H9 (cell line): ENCODE data around the gene INTS12. TPM values are rescaled to one million over a fixed set of nuclear protein-coding genes. Genes with fewer than 3 reads are reported as not detected.

Source experiments
- DNase-seq: peaks from one replicate; pipeline ENCODE4 v3.0.0-alpha.2; 2017
- H2AFZ ChIP-seq: one replicate; pipeline ENCODE4 v1.6.1; 2013; ENCODE audit warnings: mild to moderate bottlenecking, low read length, control low read depth, moderate library complexity
- H2AK5ac ChIP-seq: 2 replicates; pipeline ENCODE4 v1.6.1; 2013; ENCODE audit warnings: low read length, control low read depth, mixed read lengths; ENCODE audit not compliant: insufficient read length
- H2BK120ac ChIP-seq: one replicate; pipeline ENCODE4 v1.6.1; 2013; ENCODE audit warnings: low read depth, mild to moderate bottlenecking, low read length, control low read depth, inconsistent platforms; ENCODE audit not compliant: poor library complexity, severe bottlenecking
- H2BK12ac ChIP-seq: 2 replicates; pipeline ENCODE4 v1.6.1; 2013; ENCODE audit warnings: low read length, control low read depth, mixed read lengths, low read depth; ENCODE audit not compliant: insufficient read length
- H2BK15ac ChIP-seq: 2 replicates; pipeline ENCODE4 v1.6.1; 2013; ENCODE audit warnings: low read depth, low read length, control low read depth
- H2BK20ac ChIP-seq: one replicate; pipeline ENCODE4 v1.6.1; 2013; ENCODE audit warnings: low read depth, mild to moderate bottlenecking, low read length, control low read depth, inconsistent platforms; ENCODE audit not compliant: poor library complexity, severe bottlenecking
- H2BK5ac ChIP-seq: 2 replicates; pipeline ENCODE4 v1.6.1; 2013; ENCODE audit warnings: low read length, control low read depth, mixed read lengths; ENCODE audit not compliant: insufficient read length
- H3K14ac ChIP-seq: 2 replicates; pipeline ENCODE4 v1.6.1; 2013; ENCODE audit warnings: low read length, control low read depth; ENCODE audit not compliant: insufficient read depth
- H3K18ac ChIP-seq: 2 replicates; pipeline ENCODE4 v1.6.1; 2013; ENCODE audit warnings: low read depth, mild to moderate bottlenecking, mixed read lengths, low read length, control low read depth; ENCODE audit not compliant: insufficient read length
- H3K23ac ChIP-seq: 2 replicates; pipeline ENCODE4 v1.6.1; 2013; ENCODE audit warnings: low read length, control low read depth, mixed read lengths, low read depth; ENCODE audit not compliant: insufficient read length
- H3K23me2 ChIP-seq: 2 replicates; pipeline ENCODE4 v1.6.1; 2013; ENCODE audit warnings: low read depth, mild to moderate bottlenecking, mixed read lengths, low read length, control low read depth; ENCODE audit not compliant: insufficient read length, poor library complexity, severe bottlenecking
- H3K27ac ChIP-seq: 2 replicates; pipeline ENCODE4 v1.5.1; 2013; ENCODE audit warnings: low read length, control low read depth, mixed read lengths, low read depth; ENCODE audit not compliant: insufficient read length
- H3K27me3 ChIP-seq: 2 replicates; pipeline ENCODE4 v1.6.1; 2013; ENCODE audit warnings: low read length, control low read depth, inconsistent platforms; ENCODE audit not compliant: insufficient read depth
- H3K4ac ChIP-seq: 2 replicates; pipeline ENCODE4 v1.6.1; 2013; ENCODE audit warnings: low read depth, mild to moderate bottlenecking, control low read depth, inconsistent platforms, low read length, moderate library complexity
- H3K4me1 ChIP-seq: 2 replicates; pipeline ENCODE4 v1.6.1; 2013; ENCODE audit warnings: low read length, control low read depth, inconsistent platforms; ENCODE audit not compliant: insufficient read depth
- H3K4me2 ChIP-seq: 2 replicates; pipeline ENCODE4 v1.6.1; 2013; ENCODE audit warnings: low read length, control low read depth, mixed read lengths; ENCODE audit not compliant: insufficient read length, insufficient read depth
- H3K56ac ChIP-seq: 2 replicates; pipeline ENCODE4 v1.6.1; 2013; ENCODE audit warnings: low read depth, mild to moderate bottlenecking, mixed read lengths, low read length, control low read depth; ENCODE audit not compliant: insufficient read length
- H3K79me1 ChIP-seq: 2 replicates; pipeline ENCODE4 v1.6.1; 2013; ENCODE audit warnings: low read depth, mild to moderate bottlenecking, moderate library complexity, low read length, control low read depth, inconsistent platforms; ENCODE audit not compliant: insufficient read depth, poor library complexity, severe bottlenecking
- H3K79me2 ChIP-seq: 2 replicates; pipeline ENCODE4 v1.6.1; 2013; ENCODE audit warnings: low read length, control low read depth, inconsistent platforms; ENCODE audit not compliant: insufficient read depth
- H3K9ac ChIP-seq: 2 replicates; pipeline ENCODE4 v1.6.1; 2013; ENCODE audit warnings: low read length, control low read depth, mixed read lengths; ENCODE audit not compliant: insufficient read length; ENCODE audit errors: extremely low read depth
- H3K9me3 ChIP-seq: one replicate; pipeline ENCODE4 v1.6.1; 2013; ENCODE audit warnings: low read depth, low read length, inconsistent platforms; ENCODE audit not compliant: control insufficient read depth
- H3T11ph ChIP-seq: one replicate; pipeline ENCODE4 v1.6.1; 2013; ENCODE audit warnings: mild to moderate bottlenecking, low read length, control low read depth, inconsistent platforms
- H4K20me1 ChIP-seq: one replicate; pipeline ENCODE4 v1.6.1; 2013; ENCODE audit not compliant: control insufficient read depth, insufficient read length, insufficient read depth
- H4K5ac ChIP-seq: 2 replicates; pipeline ENCODE4 v1.6.1; 2013; ENCODE audit warnings: low read depth, mild to moderate bottlenecking, mixed read lengths, low read length, control low read depth; ENCODE audit not compliant: insufficient read length
- H4K8ac ChIP-seq: replicated peaks from 2 replicates; pipeline ENCODE4 v1.6.1; 2013; ENCODE audit warnings: low read length, control low read depth, mixed read lengths, low read depth; ENCODE audit not compliant: insufficient read length
- H4K91ac ChIP-seq: 2 replicates; pipeline ENCODE4 v1.6.1; 2013; ENCODE audit warnings: low read depth, mild to moderate bottlenecking, moderate library complexity, mixed read lengths, low read length, control low read depth; ENCODE audit not compliant: insufficient read length
- H3K27ac Mint-ChIP-seq, 3 experiments: 2 replicates in 2 of 3; 3 replicates in 1 of 3; pipeline ENCODE4 v1.8.0; 2020 to 2021; ENCODE audit warnings: mixed read lengths in 3 of 3, mild to moderate bottlenecking in 1 of 3, moderate library complexity in 1 of 3
- H3K27me3 Mint-ChIP-seq: 2 replicates; pipeline ENCODE4 v1.8.0; 2021; ENCODE audit warnings: low read depth, mild to moderate bottlenecking, moderate library complexity, mixed read lengths
- H3K36me3 Mint-ChIP-seq, 3 experiments: 2 replicates in 2 of 3; 3 replicates in 1 of 3; pipeline ENCODE4 v1.8.0; 2020 to 2021; ENCODE audit warnings: low read depth in 3 of 3, mixed read lengths in 3 of 3; ENCODE audit not compliant: insufficient read depth in 1 of 3
- H3K4me1 Mint-ChIP-seq, 2 experiments: 2 replicates each; pipeline ENCODE4 v1.8.0; 2020; ENCODE audit warnings: mixed read lengths in 2 of 2
- H3K4me3 Mint-ChIP-seq, 2 experiments: 2 replicates in 1 of 2; 3 replicates in 1 of 2; pipeline ENCODE4 v1.8.0; 2020 to 2021; ENCODE audit warnings: mild to moderate bottlenecking in 2 of 2, mixed read lengths in 2 of 2, moderate library complexity in 1 of 2
- H3K9me3 Mint-ChIP-seq, 2 experiments: 2 replicates in 1 of 2; 3 replicates in 1 of 2; pipeline ENCODE4 v1.8.0; 2020; ENCODE audit warnings: mild to moderate bottlenecking in 2 of 2, mixed read lengths in 2 of 2, moderate library complexity in 1 of 2
- CTCF ChIP-seq: fragments of 200-600 bp; sonication (generic); conservative IDR thresholded peaks from 3 replicates; pipeline ENCODE4 v1.8.0; 2021; ENCODE audit warnings: antibody characterized with exemption, mild to moderate bottlenecking
- WGBS: extraction: QIAGEN DNeasy Blood & Tissue Kit; methylation state at CpG from one replicate; pipeline ENCODE4 v1.1.7; 2013; ENCODE audit warnings: missing lambda C conversion rate, low lambda C conversion rate, mixed read lengths; ENCODE audit not compliant: insufficient read length; ENCODE audit errors: extremely low coverage; 5-methylcytosine and 5-hydroxymethylcytosine counted together
- total RNA-seq: library from RNA; stranded (reverse); gene quantifications from 2 replicates; pipeline ENCODE4 v1.2.1, GENCODE V29; 2021

INTS12 gene
- total RNA-seq, 1 experiment from 2014 or later = 15.6 TPM

- Histone ChIP-seq H3K4me2 (no peak overlapping the region), H3K14ac (no peak overlapping the region), H2BK20ac (no peak overlapping the region), H3K79me2 (no peaks in the 10 kb centered on the region), H4K91ac (no peak overlapping the region), H3K4ac (no peak overlapping the region), H3K4me1 (no peaks in the 10 kb centered on the region), H2BK15ac (no peak overlapping the region), H3K27me3 (no peaks in the 10 kb centered on the region), H2AK5ac (no peak overlapping the region), H2BK12ac (no peak overlapping the region), H3K79me1 (no peaks in the 10 kb centered on the region), H3K23ac (no peak overlapping the region), H4K20me1 (no peaks in the 10 kb centered on the region), H3K9me3 (no peaks in the 10 kb centered on the region), H4K5ac (no peak overlapping the region), H3T11ph (no peak overlapping the region), H3K9ac (no peak overlapping the region), H3K23me2 (no peaks in the 10 kb centered on the region), H3K56ac (no peak overlapping the region), H3K18ac (no peak overlapping the region), H3K27ac (no peak overlapping the region), H4K8ac (no peak overlapping the region), H2BK120ac (no peak overlapping the region), H2BK5ac (no peak overlapping the region), H2AFZ (no peak overlapping the region)
- Mint-ChIP-seq H3K36me3 (peaks cover 13 to 37% (median 23%) of the 10 kb centered on the region in 3 experiments), H3K27me3 (no peaks in the 10 kb centered on the region), H3K27ac (no peak overlapping the region), H3K9me3 (peaks cover 6 to 7% of the 10 kb centered on the region in 2 experiments; a peak in 3 of 5 replicates), H3K4me3 (no peak overlapping the region), H3K4me1 (peaks cover 0 to 2% of the 10 kb centered on the region in 2 experiments; a peak in 1 of 4 replicates)
- DNase-seq = no peak
- WGBS = no CpG with 5 or more reads among the region's 2 CpGs
- TF ChIP-seq CTCF = no peak
These were observed 10.7 kb upstream of the INTS12 start for GRCh38 chr4:105719204-105719603.
